ENCODE results near the gene NFAT5.

GRCh38 chr16:69754143-69754468 is 188.3 kb downstream of the NFAT5 start:
- TF ChIP-seq RAD21 (IDR thresholded peaks at IDR 0.05; ENCODE audit: low read depth) (no peak), CREB1 (IDR thresholded peaks at IDR 0.05; ENCODE audit: low read depth) (no peak), MAX (IDR thresholded peaks at IDR 0.05) (no peak), EP300 (IDR thresholded peaks at IDR 0.05; ENCODE audit: borderline replicate concordance) (no peak), TAF1 (IDR thresholded peaks at IDR 0.05; ENCODE audit: low read depth) (no peak), FOXM1 (IDR thresholded peaks at IDR 0.05; ENCODE audit: borderline replicate concordance, low read depth) (no peak), REST (IDR thresholded peaks at IDR 0.05; ENCODE audit: low read depth) (no peak), NFIC (IDR thresholded peaks at IDR 0.05) (no peak), CEBPB (IDR thresholded peaks at IDR 0.05) (no peak), EGR1 (IDR thresholded peaks at IDR 0.05) (no peak)
- TF ChIP-seq, protein P1, sequence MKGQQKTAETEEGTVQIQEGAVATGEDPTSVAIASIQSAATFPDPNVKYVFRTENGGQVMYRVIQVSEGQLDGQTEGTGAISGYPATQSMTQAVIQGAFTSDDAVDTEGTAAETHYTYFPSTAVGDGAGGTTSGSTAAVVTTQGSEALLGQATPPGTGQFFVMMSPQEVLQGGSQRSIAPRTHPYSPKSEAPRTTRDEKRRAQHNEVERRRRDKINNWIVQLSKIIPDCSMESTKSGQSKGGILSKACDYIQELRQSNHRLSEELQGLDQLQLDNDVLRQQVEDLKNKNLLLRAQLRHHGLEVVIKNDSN (IDR thresholded peaks at IDR 0.05), result no peak

All from Ishikawa (cell line).